ENCODE data around the gene HLA-DMA. TPM values are rescaled to one million over a fixed set of nuclear protein-coding genes. Genes with fewer than 3 reads are reported as not detected.

Gene HLA-DMA
- total and polyA plus RNA-seq, 2 of the 13 experiments (the other 11 are each of a cell fraction or from before 2014, with no cell fraction given), result 0.70 to 0.71 TPM

- no peak for TF ChIP-seq HIC2 (CRISPR knock-in tag; IDR thresholded peaks at IDR 0.05; ENCODE audit: low read depth)
- TF ChIP-seq NR1H2 (CRISPR knock-in tag; IDR thresholded peaks at IDR 0.05; ENCODE audit: borderline replicate concordance, low read depth), result no peak
- no peak for TF ChIP-seq ERF (CRISPR knock-in tag; IDR thresholded peaks at IDR 0.05)
- TF ChIP-seq ZNF510 (CRISPR knock-in tag; IDR thresholded peaks at IDR 0.05; ENCODE audit: low read depth), result no peak
- no peak for TF ChIP-seq MEIS1 (CRISPR knock-in tag; IDR thresholded peaks at IDR 0.05; ENCODE audit: borderline replicate concordance)
- TF ChIP-seq HNRNPUL1 (IDR thresholded peaks at IDR 0.05; ENCODE audit: low read depth, low read length), result no peak
- TF ChIP-seq AGO2 (optimal IDR thresholded peaks at IDR 0.05; ENCODE audit: low read depth, low read length), result peak; percentile 46
- TF ChIP-seq ZMYM2 (CRISPR knock-in tag; IDR thresholded peaks at IDR 0.05), result no peak
- TF ChIP-seq ZIK1 (CRISPR knock-in tag; IDR thresholded peaks at IDR 0.05; ENCODE audit: borderline replicate concordance, low read depth), result no peak
- no peak for TF ChIP-seq REXO4 (CRISPR knock-in tag; IDR thresholded peaks at IDR 0.05; ENCODE audit: borderline replicate concordance)
- peak; percentile 6; the same call in 1 of the 2 replicates for TF ChIP-seq POLR2AphosphoS5 (IDR thresholded peaks at IDR 0.05; ENCODE audit: low read depth, low read length)
- TF ChIP-seq YEATS2 (CRISPR knock-in tag; IDR thresholded peaks at IDR 0.05; ENCODE audit: borderline replicate concordance), result no peak
- TF ChIP-seq MTF1 (CRISPR knock-in tag; IDR thresholded peaks at IDR 0.05), result no peak
- TF ChIP-seq ZNF891 (CRISPR knock-in tag; IDR thresholded peaks at IDR 0.05), result 0 out of 2 replicates have a peak, but pooled peaks have one; percentile 33
- TF ChIP-seq ATF7 (IDR thresholded peaks at IDR 0.05), result peak; percentile 27; the same call in 1 of the 2 replicates
- TF ChIP-seq ATF7 (CRISPR knock-in tag; IDR thresholded peaks at IDR 0.05), result no peak
- TF ChIP-seq, protein P1, sequence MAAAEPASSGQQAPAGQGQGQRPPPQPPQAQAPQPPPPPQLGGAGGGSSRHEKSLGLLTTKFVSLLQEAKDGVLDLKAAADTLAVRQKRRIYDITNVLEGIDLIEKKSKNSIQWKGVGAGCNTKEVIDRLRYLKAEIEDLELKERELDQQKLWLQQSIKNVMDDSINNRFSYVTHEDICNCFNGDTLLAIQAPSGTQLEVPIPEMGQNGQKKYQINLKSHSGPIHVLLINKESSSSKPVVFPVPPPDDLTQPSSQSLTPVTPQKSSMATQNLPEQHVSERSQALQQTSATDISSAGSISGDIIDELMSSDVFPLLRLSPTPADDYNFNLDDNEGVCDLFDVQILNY (CRISPR knock-in tag; conservative IDR thresholded peaks at IDR 0.05), result no peak
- TF ChIP-seq, protein P2, sequence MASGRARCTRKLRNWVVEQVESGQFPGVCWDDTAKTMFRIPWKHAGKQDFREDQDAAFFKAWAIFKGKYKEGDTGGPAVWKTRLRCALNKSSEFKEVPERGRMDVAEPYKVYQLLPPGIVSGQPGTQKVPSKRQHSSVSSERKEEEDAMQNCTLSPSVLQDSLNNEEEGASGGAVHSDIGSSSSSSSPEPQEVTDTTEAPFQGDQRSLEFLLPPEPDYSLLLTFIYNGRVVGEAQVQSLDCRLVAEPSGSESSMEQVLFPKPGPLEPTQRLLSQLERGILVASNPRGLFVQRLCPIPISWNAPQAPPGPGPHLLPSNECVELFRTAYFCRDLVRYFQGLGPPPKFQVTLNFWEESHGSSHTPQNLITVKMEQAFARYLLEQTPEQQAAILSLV (CRISPR knock-in tag; IDR thresholded peaks at IDR 0.05; ENCODE audit: borderline replicate concordance), result no peak
- peak; percentile 17; the same call in 1 of the 2 replicates for TF ChIP-seq DR1 (CRISPR knock-in tag; IDR thresholded peaks at IDR 0.05)
- no peak for TF ChIP-seq FIP1L1 (IDR thresholded peaks at IDR 0.05; ENCODE audit: borderline replicate concordance, insufficient read depth, low read depth, low read length)
- 0 out of 2 replicates have a peak, but pooled peaks have one; percentile 38 for TF ChIP-seq ZNF274 (CRISPR knock-in tag; IDR thresholded peaks at IDR 0.05)
Observed at GRCh38 chr6:32976334-32977069, 23.6 kb upstream of the HLA-DMA start (continued).
